Keratinocyte (primary cell): Measurements from ENCODE around the gene DCUN1D4. TPM values are rescaled to one million over a fixed set of nuclear protein-coding genes. Genes with fewer than 3 reads are reported as not detected.

Source experiments
- DNase-seq: peaks from one replicate; pipeline ENCODE4 v3.0.0-alpha.2; 2011; ENCODE audit warnings: low read depth, missing footprints, low spot score
- FAIRE-seq: peaks from 2 replicates; lab custom pipeline; 2011; peaks lifted over from hg19 to GRCh38; lab: Jason Lieb, UNC
- H2AFZ ChIP-seq: 2 replicates; pipeline ENCODE4 v1.6.0; 2012; ENCODE audit warnings: low read length, control low read depth, inconsistent platforms; ENCODE audit not compliant: control insufficient read depth
- H3K27ac ChIP-seq: 2 replicates; pipeline ENCODE4 v1.5.1; 2011; ENCODE audit warnings: low read length; ENCODE audit not compliant: control insufficient read depth, insufficient read depth
- H3K27me3 ChIP-seq: 3 replicates; pipeline ENCODE4 v1.6.0; 2011; ENCODE audit warnings: low read length; ENCODE audit not compliant: control insufficient read depth, insufficient read depth; ENCODE audit errors: extremely low read depth
- H3K36me3 ChIP-seq, 2 experiments: 2 replicates in 1 of 2; 3 replicates in 1 of 2; pipeline ENCODE4 v1.5.1; 2011; ENCODE audit warnings: low read length in 2 of 2, mild to moderate bottlenecking in 1 of 2; ENCODE audit not compliant: control insufficient read depth in 2 of 2, insufficient read depth in 2 of 2; ENCODE audit errors: extremely low read depth in 1 of 2
- H3K4me1 ChIP-seq: 3 replicates; pipeline ENCODE4 v1.5.1; 2011; ENCODE audit warnings: low read length; ENCODE audit not compliant: control insufficient read depth, insufficient read depth; ENCODE audit errors: extremely low read depth
- H3K4me2 ChIP-seq: 3 replicates; pipeline ENCODE4 v1.6.0; 2011; ENCODE audit warnings: low read depth, low read length; ENCODE audit not compliant: control insufficient read depth, insufficient read depth; ENCODE audit errors: extremely low read depth
- H3K4me3 ChIP-seq, 3 experiments: fragments of 200-600 bp in 1 of 3; sonication (generic) in 1 of 3; 2 replicates in 2 of 3; 3 replicates in 1 of 3; pipeline ENCODE4 v1.5.1; 2011 to 2016; ENCODE audit warnings: low read length in 3 of 3, mild to moderate bottlenecking in 3 of 3, control low read depth in 2 of 3, inconsistent platforms in 1 of 3, low read depth in 1 of 3, mixed read lengths in 1 of 3, mixed run types in 1 of 3, moderate library complexity in 1 of 3; ENCODE audit not compliant: control insufficient read depth in 2 of 3, insufficient read depth in 2 of 3; ENCODE audit errors: extremely low read depth in 1 of 3
- H3K79me2 ChIP-seq: 2 replicates; pipeline ENCODE4 v1.6.0; 2012; ENCODE audit warnings: low read length; ENCODE audit not compliant: control insufficient read depth, insufficient read depth
- H3K9ac ChIP-seq: 3 replicates; pipeline ENCODE4 v1.6.0; 2011; ENCODE audit warnings: low read length; ENCODE audit not compliant: control insufficient read depth, insufficient read depth; ENCODE audit errors: extremely low read depth
- H3K9me1 ChIP-seq: 3 replicates; pipeline ENCODE4 v1.6.0; 2011; ENCODE audit warnings: low read length; ENCODE audit not compliant: control insufficient read depth, insufficient read depth; ENCODE audit errors: extremely low read depth
- H3K9me3 ChIP-seq: 2 replicates; pipeline ENCODE4 v1.5.1; 2012; ENCODE audit warnings: low read depth, low read length; ENCODE audit not compliant: control insufficient read depth
- H4K20me1 ChIP-seq: 3 replicates; pipeline ENCODE4 v1.6.0; 2011; ENCODE audit warnings: low read length; ENCODE audit not compliant: control insufficient read depth, insufficient read depth; ENCODE audit errors: extremely low read depth
- EZH2 ChIP-seq: IDR thresholded peaks from one replicate; pipeline ENCODE4 v1.6.1; 2012; ENCODE audit warnings: inconsistent platforms, mild to moderate bottlenecking, low read length, moderate library complexity
- dilution Hi-C: fragments of 300-500 bp; cut with MboI; formaldehyde crosslinking; loops from one replicate; pipeline ENCODE4 v1.7.0; 2020; ENCODE audit warnings: low sequenced_read_pairs; ENCODE audit not compliant: extremely low pct_ligation_motif_present
- polyA plus RNA-seq, 5 experiments: library from polyadenylated mRNA; depleted of rRNA in 3 of 5; stranded (reverse) in 3 of 5; stranded (forward) in 1 of 5; unstranded in 1 of 5; fragments of >200 nt; gene quantifications; 1 replicate in 1 of 5; 2 replicates in 3 of 5; 3 replicates in 1 of 5; pipeline versions ENCODE4 v1.2.1 to v1.2.3, GENCODE V29; 2011 to 2012; ENCODE audit warnings: missing spikeins in 2 of 5, low read depth in 1 of 5, low replicate concordance in 1 of 5
- TF ChIP-seq, protein P1 (sequence below), 3 experiments: IDR thresholded peaks in 1 of 3; conservative IDR thresholded peaks in 1 of 3; optimal IDR thresholded peaks in 1 of 3; 2 replicates in 2 of 3; 3 replicates in 1 of 3; pipeline versions ENCODE3 to v1.5.1; 2011; ENCODE audit warnings: low read length in 3 of 3, mild to moderate bottlenecking in 3 of 3, moderate library complexity in 2 of 3, control low read depth in 1 of 3, inconsistent platforms in 1 of 3; ENCODE audit not compliant: insufficient read depth in 2 of 3; ENCODE audit errors: extremely low read depth in 1 of 3

Gene DCUN1D4
- polyA plus RNA-seq, 1 donor (not counting 4 experiments of a cell fraction or from before 2014, with no cell fraction given) = 59.9 TPM

DNA sequence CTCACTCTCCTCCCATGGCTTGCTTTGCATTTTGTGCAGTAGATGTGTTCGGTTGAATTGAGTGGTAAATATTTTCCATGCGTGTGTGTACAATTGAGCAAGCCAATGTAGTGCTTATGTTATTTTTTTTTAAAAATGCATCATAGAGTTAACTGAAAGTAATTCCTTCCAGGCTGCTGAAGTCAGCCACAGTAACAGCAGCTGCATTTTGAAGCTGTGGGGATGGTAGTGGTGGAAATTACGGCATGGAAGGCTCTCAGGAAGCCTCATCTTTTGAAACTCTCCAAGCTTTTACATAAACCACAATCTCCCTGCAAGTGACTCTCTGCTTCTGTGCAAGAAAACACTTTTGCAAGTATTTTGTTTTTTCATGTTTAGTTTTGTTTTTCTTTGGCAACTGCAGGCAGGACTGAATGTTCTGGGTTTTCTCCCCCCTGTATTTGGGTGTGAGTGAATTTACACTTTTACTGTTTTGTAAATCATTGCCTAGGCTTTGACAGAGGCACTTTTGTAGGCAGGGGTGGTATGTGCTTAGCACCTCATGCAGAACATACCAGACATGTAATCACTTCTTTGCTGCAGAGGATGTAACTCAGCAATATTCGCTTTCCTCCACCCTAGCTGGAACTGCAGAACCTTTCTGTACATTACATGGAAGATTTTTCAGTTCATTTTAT lies 121.0 kb downstream of the DCUN1D4 start:
- peaks cover 3% of the 10 kb centered on the region for H3K4me1 ChIP-seq
- H3K27ac ChIP-seq = no peak overlapping the region
- no peaks in the 10 kb centered on the region for H3K36me3 ChIP-seq
- no peak for FAIRE-seq
- no peaks in the 10 kb centered on the region for H3K79me2 ChIP-seq
- H3K9ac ChIP-seq = no peak overlapping the region
- H3K4me3 ChIP-seq = no peak overlapping the region
- no peaks in the 10 kb centered on the region for H3K9me1 ChIP-seq
- no peak overlapping the region for H2AFZ ChIP-seq
- no peak for TF ChIP-seq EZH2
- TF ChIP-seq, protein P1, sequence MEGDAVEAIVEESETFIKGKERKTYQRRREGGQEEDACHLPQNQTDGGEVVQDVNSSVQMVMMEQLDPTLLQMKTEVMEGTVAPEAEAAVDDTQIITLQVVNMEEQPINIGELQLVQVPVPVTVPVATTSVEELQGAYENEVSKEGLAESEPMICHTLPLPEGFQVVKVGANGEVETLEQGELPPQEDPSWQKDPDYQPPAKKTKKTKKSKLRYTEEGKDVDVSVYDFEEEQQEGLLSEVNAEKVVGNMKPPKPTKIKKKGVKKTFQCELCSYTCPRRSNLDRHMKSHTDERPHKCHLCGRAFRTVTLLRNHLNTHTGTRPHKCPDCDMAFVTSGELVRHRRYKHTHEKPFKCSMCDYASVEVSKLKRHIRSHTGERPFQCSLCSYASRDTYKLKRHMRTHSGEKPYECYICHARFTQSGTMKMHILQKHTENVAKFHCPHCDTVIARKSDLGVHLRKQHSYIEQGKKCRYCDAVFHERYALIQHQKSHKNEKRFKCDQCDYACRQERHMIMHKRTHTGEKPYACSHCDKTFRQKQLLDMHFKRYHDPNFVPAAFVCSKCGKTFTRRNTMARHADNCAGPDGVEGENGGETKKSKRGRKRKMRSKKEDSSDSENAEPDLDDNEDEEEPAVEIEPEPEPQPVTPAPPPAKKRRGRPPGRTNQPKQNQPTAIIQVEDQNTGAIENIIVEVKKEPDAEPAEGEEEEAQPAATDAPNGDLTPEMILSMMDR (optimal IDR thresholded peaks at IDR 0.05 in 1 of 3, IDR thresholded peaks at IDR 0.05 in 1 of 3, conservative IDR thresholded peaks at IDR 0.05 in 1 of 3; ENCODE audit: extremely low read depth in 1 of 3, insufficient read depth in 2 of 3, low read length in 3 of 3) = no peak
- DNase-seq = no peak
- H3K4me2 ChIP-seq = no peak overlapping the region
- H3K27me3 ChIP-seq = no peaks in the 10 kb centered on the region
- H4K20me1 ChIP-seq = no peaks in the 10 kb centered on the region
- no peaks in the 10 kb centered on the region for H3K9me3 ChIP-seq
- dilution Hi-C loops = no loop called here

DNA sequence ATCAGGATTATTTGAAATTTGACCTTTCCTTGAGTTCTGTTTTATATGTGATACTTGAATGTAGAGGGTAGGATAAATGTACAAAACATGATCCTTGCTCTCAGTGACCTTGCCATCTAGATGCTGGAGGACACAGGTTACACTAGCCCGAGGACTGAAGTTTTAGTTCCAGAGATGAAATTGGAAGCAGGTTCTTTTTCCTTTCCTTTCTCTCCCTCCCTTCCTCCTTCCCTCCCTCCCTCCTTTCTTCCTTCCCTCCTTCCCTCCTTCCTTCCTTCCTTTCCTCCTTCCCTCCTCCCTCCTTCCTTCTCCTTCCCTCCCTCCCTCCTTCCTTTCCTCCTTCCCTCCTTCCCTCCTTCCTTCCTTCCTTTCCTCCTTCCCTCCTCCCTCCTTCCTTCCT lies 122.9 kb downstream of the DCUN1D4 start:
- dilution Hi-C loops = no loop called here
- Histone ChIP-seq H3K27ac (no peak overlapping the region), H3K79me2 (no peaks in the 10 kb centered on the region), H3K9me3 (no peaks in the 10 kb centered on the region), H2AFZ (no peak overlapping the region), H4K20me1 (no peaks in the 10 kb centered on the region), H3K36me3 (no peaks in the 10 kb centered on the region), H3K4me1 (no peaks in the 10 kb centered on the region), H3K4me3 (no peak overlapping the region), H3K27me3 (no peaks in the 10 kb centered on the region), H3K4me2 (no peak overlapping the region), H3K9me1 (no peaks in the 10 kb centered on the region), H3K9ac (no peak overlapping the region)
- DNase-seq = no peak
- no peak for TF ChIP-seq EZH2
- TF ChIP-seq, protein P1 (optimal IDR thresholded peaks at IDR 0.05 in 1 of 3, IDR thresholded peaks at IDR 0.05 in 1 of 3, conservative IDR thresholded peaks at IDR 0.05 in 1 of 3; ENCODE audit: extremely low read depth in 1 of 3, insufficient read depth in 2 of 3, low read length in 3 of 3) = no peak
- no peak for FAIRE-seq

Other genes starting within 250 kb of the DCUN1D4 start
- gene LRRC66, start 177.2 kb downstream of the DCUN1D4 start, polyA plus RNA-seq = 0.09 to 0.28 TPM (median 0.26 TPM) in 3 replicates
- 10.3 to 18.3 TPM (median 14.7 TPM) in 3 replicates for gene SGCB, start 195.1 kb downstream of the DCUN1D4 start, polyA plus RNA-seq
- gene SPATA18, start 208.2 kb downstream of the DCUN1D4 start, polyA plus RNA-seq = 4.1 to 5.9 TPM (median 5.6 TPM) in 3 replicates